SU-DHL-6 (cell line): ENCODE results near the gene FBXO36.

Experiments
- H2AFZ ChIP-seq: fragments of 200-600 bp; sonication (generic); 2 replicates; pipeline ENCODE4 v1.6.1; 2014; ENCODE audit warnings: low read depth, mild to moderate bottlenecking, moderate library complexity, mixed read lengths, antibody characterized with exemption, low read length; ENCODE audit not compliant: severe bottlenecking
- H3F3A ChIP-seq: fragments of 200-600 bp; shearing (Covaris generic); 2 replicates; pipeline ENCODE4 v1.6.0; 2016; ENCODE audit warnings: antibody characterized with exemption, mild to moderate bottlenecking; ENCODE audit not compliant: insufficient read depth
- H3K27ac ChIP-seq: fragments of 200-600 bp; sonication (generic); 2 replicates; pipeline ENCODE4 v1.5.1; 2016; ENCODE audit warnings: low read depth, mild to moderate bottlenecking, low read length, moderate library complexity, mixed read lengths
- H3K27me3 ChIP-seq: fragments of 200-600 bp; sonication (generic), shearing (Covaris generic); 2 replicates; pipeline ENCODE4 v1.6.0; 2014; ENCODE audit warnings: mild to moderate bottlenecking, low read length
- H3K36me3 ChIP-seq: fragments of 200-600 bp; sonication (generic); 2 replicates; pipeline ENCODE4 v1.6.1; 2014; ENCODE audit warnings: mild to moderate bottlenecking, low read length, mixed read lengths
- H3K4me2 ChIP-seq: fragments of 300-600, 200-600 bp; shearing (Covaris generic), sonication (generic); 2 replicates; pipeline ENCODE4 v1.6.0; 2014; ENCODE audit warnings: low read length, low read depth, mild to moderate bottlenecking; ENCODE audit not compliant: poor library complexity, severe bottlenecking
- H3K4me3 ChIP-seq: fragments of 200-600 bp; sonication (generic); 2 replicates; pipeline ENCODE4 v1.5.1; 2014; ENCODE audit warnings: antibody characterized with exemption, low read length, mild to moderate bottlenecking, mixed read lengths; ENCODE audit not compliant: insufficient read depth, poor library complexity, severe bottlenecking
- H3K79me2 ChIP-seq: fragments of 200-600 bp; sonication (generic); 2 replicates; pipeline ENCODE4 v1.6.1; 2014; ENCODE audit warnings: mild to moderate bottlenecking, low read length, moderate library complexity; ENCODE audit not compliant: insufficient read depth
- H3K9ac ChIP-seq: fragments of 200-600 bp; sonication (generic); 2 replicates; pipeline ENCODE4 v1.7.0; 2014; ENCODE audit warnings: mild to moderate bottlenecking, low read length
- H3K9me2 ChIP-seq: fragments of 200-600 bp; sonication (generic); replicated peaks from 2 replicates; pipeline ENCODE4 v1.6.1; 2014; ENCODE audit warnings: low read length; ENCODE audit not compliant: insufficient read depth
- H3K9me3 ChIP-seq: fragments of 200-600 bp; sonication (generic); 2 replicates; pipeline ENCODE4 v1.6.1; 2014; ENCODE audit warnings: low read length, mixed read lengths; ENCODE audit not compliant: insufficient read depth
- H4K20me1 ChIP-seq: fragments of 200-600 bp; sonication (generic); 2 replicates; pipeline ENCODE4 v1.6.1; 2014; ENCODE audit warnings: low read depth, mild to moderate bottlenecking, antibody characterized with exemption, low read length, moderate library complexity, mixed read lengths
- CTCF ChIP-seq: fragments of 200-600 bp; sonication (generic); IDR thresholded peaks from one replicate; pipeline ENCODE4 v1.5.1; 2017; ENCODE audit warnings: antibody characterized with exemption, mild to moderate bottlenecking, low read length, moderate library complexity; ENCODE audit not compliant: insufficient read depth, poor library complexity, severe bottlenecking
- EZH2phosphoT487 ChIP-seq: fragments of 200-600 bp; sonication (generic), shearing (Covaris generic); conservative IDR thresholded peaks from 2 replicates; pipeline ENCODE4 v1.6.1; 2018; ENCODE audit warnings: mild to moderate bottlenecking, antibody characterized with exemption, low read length, moderate library complexity, mixed read lengths

FBXO36 gene

GRCh38 chr2:230046491-230046890 is 124.2 kb downstream of the FBXO36 start:
- no peaks in the 10 kb centered on the region for H3F3A ChIP-seq
- no peak overlapping the region for H2AFZ ChIP-seq
- H3K9me3 ChIP-seq = no peaks in the 10 kb centered on the region
- H3K4me3 ChIP-seq = no peak overlapping the region
- no peaks in the 10 kb centered on the region for H3K79me2 ChIP-seq
- no peaks in the 10 kb centered on the region for H3K27me3 ChIP-seq
- TF ChIP-seq CTCF (no peak), EZH2phosphoT487 (no peak)
- H3K36me3 ChIP-seq = no peaks in the 10 kb centered on the region
- no peak overlapping the region for H3K27ac ChIP-seq
- no peaks in the 10 kb centered on the region for H3K9me2 ChIP-seq
- H4K20me1 ChIP-seq = no peaks in the 10 kb centered on the region
- no peak overlapping the region for H3K4me2 ChIP-seq
- H3K9ac ChIP-seq = no peak overlapping the region

- Histone ChIP-seq H3K79me2 (no peaks in the 10 kb centered on the region), H3K36me3 (no peaks in the 10 kb centered on the region), H3K9me3 (no peaks in the 10 kb centered on the region), H3K9me2 (no peaks in the 10 kb centered on the region), H4K20me1 (no peaks in the 10 kb centered on the region), H3K4me2 (no peak overlapping the region), H3K9ac (no peak overlapping the region), H3K27ac (no peak overlapping the region), H3K27me3 (no peaks in the 10 kb centered on the region), H3K4me3 (no peak overlapping the region), H2AFZ (no peak overlapping the region), H3F3A (no peaks in the 10 kb centered on the region)
- TF ChIP-seq CTCF (no peak), EZH2phosphoT487 (no peak)
Measured at GRCh38 chr2:230048010-230048671, 125.8 kb downstream of the FBXO36 start.

GRCh38 chr2:230050136-230050535 is 127.8 kb downstream of the FBXO36 start:
- Histone ChIP-seq H3K4me2 (no peak overlapping the region), H4K20me1 (no peaks in the 10 kb centered on the region), H3K9me3 (no peaks in the 10 kb centered on the region)

More at GRCh38 chr2:230050136-230050535, 127.8 kb downstream of the FBXO36 start:
- H3K9ac ChIP-seq = no peak overlapping the region
- H3K9me2 ChIP-seq = no peaks in the 10 kb centered on the region
- H3K27ac ChIP-seq = no peak overlapping the region
- H3K27me3 ChIP-seq = no peaks in the 10 kb centered on the region
- H3K79me2 ChIP-seq = no peaks in the 10 kb centered on the region
- no peak overlapping the region for H3K4me3 ChIP-seq
- H3F3A ChIP-seq = no peaks in the 10 kb centered on the region
- H2AFZ ChIP-seq = no peak overlapping the region
- TF ChIP-seq CTCF (no peak), EZH2phosphoT487 (no peak)
- no peaks in the 10 kb centered on the region for H3K36me3 ChIP-seq
